ENCODE results near the gene TNS4. TPM values are rescaled to one million over a fixed set of nuclear protein-coding genes. Genes with fewer than 3 reads are reported as not detected.

Gene TNS4
- total RNA-seq, 1 experiment from 2014 or later: 522 TPM

- Mint-ChIP-seq H3K4me3 (ENCODE audit: unreplicated experiment) (no peak overlapping the region), H3K27ac (ENCODE audit: low read depth, unreplicated experiment) (no peak overlapping the region), H3K27me3 (ENCODE audit: insufficient read depth, unreplicated experiment) (peaks cover 25% of the 10 kb centered on the region), H3K9me3 (ENCODE audit: unreplicated experiment) (no peaks in the 10 kb centered on the region), H3K36me3 (ENCODE audit: insufficient read depth, unreplicated experiment) (no peaks in the 10 kb centered on the region), H3K4me1 (ENCODE audit: insufficient read depth, unreplicated experiment) (no peaks in the 10 kb centered on the region)
- CTCF ChIA-PET: interaction anchor here (0.5 to 1.3 kb wide), 7 partner anchors 8 to 139 kb away, joined by 3 to 4 read pairs (median 3); no protein-coding TSS in a partner anchor
- BruUV-seq (replicated peaks): no TSS peak
- intact Hi-C loops (cut with micrococcal nuclease): no loop called here
- TF ChIP-seq CTCF (IDR thresholded peaks at IDR 0.05; ENCODE audit: unreplicated experiment): no peak
- no peak for DNase-seq (ENCODE audit: unreplicated experiment)
- POLR2A ChIA-PET: interaction anchor here (0.5 to 0.6 kb wide), 2 partner anchors 40 to 508 kb away, joined by 3 read pairs; no protein-coding TSS in a partner anchor
These were observed 70.9 kb downstream of the TNS4 start for GRCh38 chr17:40430272-40431230.

- intact Hi-C loops (cut with micrococcal nuclease): no loop called here
- Mint-ChIP-seq H3K27ac (ENCODE audit: low read depth, unreplicated experiment) (no peak overlapping the region), H3K27me3 (ENCODE audit: insufficient read depth, unreplicated experiment) (peaks cover 18% of the 10 kb centered on the region), H3K4me3 (ENCODE audit: unreplicated experiment) (no peak overlapping the region), H3K9me3 (ENCODE audit: unreplicated experiment) (no peaks in the 10 kb centered on the region), H3K4me1 (ENCODE audit: insufficient read depth, unreplicated experiment) (no peaks in the 10 kb centered on the region), H3K36me3 (ENCODE audit: insufficient read depth, unreplicated experiment) (no peaks in the 10 kb centered on the region)
- no peak for TF ChIP-seq CTCF (IDR thresholded peaks at IDR 0.05; ENCODE audit: unreplicated experiment)
- ChIA-PET CTCF (interaction anchor here (0.5 to 1.1 kb wide), 6 partner anchors 12 to 977 kb away, joined by 3 to 5 read pairs (median 3); no protein-coding TSS in a partner anchor), POLR2A (interaction anchor here (0.5 to 0.8 kb wide), 2 partner anchors 44 to 373 kb away, joined by 3 read pairs; partner anchors contain the start of gene MED24)
- BruUV-seq (replicated peaks): no TSS peak
- DNase-seq (ENCODE audit: unreplicated experiment): no peak
These were observed 74.4 kb downstream of the TNS4 start for GRCh38 chr17:40427002-40427491.

Other genes with a start within 250 kb of the TNS4 start
- 70.0 and 96.8 TPM in 2 replicates for gene CDC6, start 213.7 kb downstream of the TNS4 start, total RNA-seq (2022)
- gene RARA, start 192.4 kb downstream of the TNS4 start, total RNA-seq (2022): 12.2 and 12.6 TPM in 2 replicates
- not detected in 2 replicates for gene GJD3, start 136.9 kb downstream of the TNS4 start, total RNA-seq (2022)
- 100 and 151 TPM in 2 replicates for gene TOP2A, start 83.7 kb downstream of the TNS4 start, total RNA-seq (2022)
- 6.5 and 14.4 TPM in 2 replicates for gene IGFBP4, start 58.2 kb downstream of the TNS4 start, total RNA-seq (2022)
- not detected in 2 replicates for gene CCR7, start 63.8 kb upstream of the TNS4 start, total RNA-seq (2022)
- gene SMARCE1, start 146.2 kb upstream of the TNS4 start, total RNA-seq (2022): 120 and 128 TPM in 2 replicates
- gene KRT222, start 163.6 kb upstream of the TNS4 start, total RNA-seq (2022): 0.37 and 0.49 TPM in 2 replicates
- not detected in 2 replicates for gene KRT24, start 202.1 kb upstream of the TNS4 start, total RNA-seq (2022)